Bronchus fibroblast of lung (primary cell): ENCODE results near the gene UBE3A. TPM values are rescaled to one million over a fixed set of nuclear protein-coding genes. Genes with fewer than 3 reads are reported as not detected.

Source experiments
- total RNA-seq: library from RNA; depleted of rRNA; stranded (reverse); fragments of >200 nt; gene quantifications from 2 replicates; pipeline ENCODE4 v1.2.3, GENCODE V29; 2015

UBE3A gene
- total RNA-seq, result 31.2 and 33.6 TPM in 2 replicates

DNA sequence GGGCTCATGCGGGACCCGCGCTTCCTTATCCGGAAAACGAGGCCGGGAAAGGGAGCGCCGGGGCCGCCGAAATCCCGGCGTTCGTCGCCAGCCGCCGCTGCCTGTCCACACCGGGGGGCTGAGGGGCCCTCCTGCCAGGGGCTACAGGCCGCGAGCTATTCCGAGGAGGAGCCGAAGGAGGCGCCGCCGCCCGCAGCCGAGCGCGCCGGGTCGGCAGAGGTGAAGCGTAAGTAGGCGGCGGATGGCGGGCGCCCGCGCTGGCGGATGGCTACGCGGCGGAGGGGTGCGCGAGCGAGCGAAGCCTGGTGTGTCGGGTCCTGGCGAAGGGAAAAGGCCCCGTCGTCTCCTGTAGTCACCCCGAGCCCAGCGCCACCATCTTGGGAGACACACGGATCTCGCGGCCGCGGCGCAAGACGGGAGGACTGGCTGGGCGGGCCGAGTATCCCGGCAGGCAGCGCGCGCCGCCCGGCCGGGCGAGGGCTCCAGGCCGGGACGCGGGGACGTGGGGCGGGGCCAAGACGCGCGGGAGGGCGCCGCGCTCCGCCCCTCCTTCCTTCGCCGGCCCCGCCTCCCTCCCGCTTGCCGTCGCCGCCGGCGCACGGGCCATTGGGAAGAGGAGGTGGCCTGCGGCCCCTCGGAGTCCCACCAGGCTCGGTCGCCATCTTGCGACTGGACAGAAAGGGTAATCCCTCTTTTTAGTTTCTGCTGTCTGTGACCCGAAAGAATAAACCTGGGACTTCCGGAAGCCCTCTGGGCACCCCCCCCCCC is at the start of gene UBE3A:
UBE3A (minus strand) TSS at position 424 of the 768 bp plus-strand sequence. CDS start 29,917 bp downstream, outside the sequence.

